Osteoblast (primary cell): ENCODE results near the gene PHLDA2. TPM values are rescaled to one million over a fixed set of nuclear protein-coding genes. Genes with fewer than 3 reads are reported as not detected.
A peak's percentile ranks its signal among the peaks of the same experiment; 100 is the strongest.

ENCODE experiments used
- DNase-seq: peaks from one replicate; pipeline ENCODE4 v3.0.0; 2011; ENCODE audit warnings: low spot score, mixed read lengths; ENCODE audit not compliant: insufficient read length; ENCODE audit errors: missing footprints
- H2AFZ ChIP-seq: 2 replicates; pipeline ENCODE4 v1.6.0; 2011; ENCODE audit warnings: mild to moderate bottlenecking, low read length
- H3K27ac ChIP-seq: 2 replicates; pipeline ENCODE4 v1.5.1; 2011; ENCODE audit warnings: mild to moderate bottlenecking, low read depth, low read length, moderate library complexity
- H3K27me3 ChIP-seq: 2 replicates; pipeline ENCODE4 v1.6.0; 2012; ENCODE audit warnings: mild to moderate bottlenecking, control low read depth, inconsistent platforms, low read length, moderate library complexity; ENCODE audit not compliant: insufficient read depth
- H3K36me3 ChIP-seq: 2 replicates; pipeline ENCODE4 v1.5.1; 2011; ENCODE audit warnings: mild to moderate bottlenecking, low read length, control low read depth, moderate library complexity; ENCODE audit not compliant: insufficient read depth
- H3K4me1 ChIP-seq: 2 replicates; pipeline ENCODE4 v1.5.1; 2011; ENCODE audit warnings: mild to moderate bottlenecking, low read length, control low read depth, moderate library complexity; ENCODE audit not compliant: insufficient read depth
- H3K4me2 ChIP-seq: 2 replicates; pipeline ENCODE4 v1.6.0; 2011; ENCODE audit warnings: mild to moderate bottlenecking, low read length; ENCODE audit not compliant: insufficient read depth
- H3K4me3 ChIP-seq: fragments of 200-600 bp; sonication (generic); 3 replicates; pipeline ENCODE4 v1.5.1; 2012; ENCODE audit warnings: mild to moderate bottlenecking, low read length, inconsistent platforms; ENCODE audit not compliant: insufficient read depth
- H3K79me2 ChIP-seq: 2 replicates; pipeline ENCODE4 v1.6.0; 2012; ENCODE audit warnings: mild to moderate bottlenecking, low read length, control low read depth, inconsistent platforms; ENCODE audit not compliant: insufficient read depth
- H3K9me3 ChIP-seq: 2 replicates; pipeline ENCODE4 v1.5.1; 2011; ENCODE audit warnings: low read depth, low read length, control low read depth
- H4K20me1 ChIP-seq: 2 replicates; pipeline ENCODE4 v1.6.0; 2012; ENCODE audit warnings: mild to moderate bottlenecking, low read length, control low read depth; ENCODE audit not compliant: insufficient read depth
- total RNA-seq: library from RNA; depleted of rRNA; stranded (reverse); fragments of >200 nt; gene quantifications from 2 replicates; pipeline ENCODE4 v1.2.3, GENCODE V29; 2012
- TF ChIP-seq, protein P1 (sequence below): IDR thresholded peaks from 2 replicates; pipeline ENCODE4 v1.5.1; 2011; ENCODE audit warnings: mild to moderate bottlenecking, low read depth, low read length, moderate library complexity; ENCODE audit errors: extremely low read depth

PHLDA2 gene
- total RNA-seq, 1 donor: 2.5 TPM

DNA sequence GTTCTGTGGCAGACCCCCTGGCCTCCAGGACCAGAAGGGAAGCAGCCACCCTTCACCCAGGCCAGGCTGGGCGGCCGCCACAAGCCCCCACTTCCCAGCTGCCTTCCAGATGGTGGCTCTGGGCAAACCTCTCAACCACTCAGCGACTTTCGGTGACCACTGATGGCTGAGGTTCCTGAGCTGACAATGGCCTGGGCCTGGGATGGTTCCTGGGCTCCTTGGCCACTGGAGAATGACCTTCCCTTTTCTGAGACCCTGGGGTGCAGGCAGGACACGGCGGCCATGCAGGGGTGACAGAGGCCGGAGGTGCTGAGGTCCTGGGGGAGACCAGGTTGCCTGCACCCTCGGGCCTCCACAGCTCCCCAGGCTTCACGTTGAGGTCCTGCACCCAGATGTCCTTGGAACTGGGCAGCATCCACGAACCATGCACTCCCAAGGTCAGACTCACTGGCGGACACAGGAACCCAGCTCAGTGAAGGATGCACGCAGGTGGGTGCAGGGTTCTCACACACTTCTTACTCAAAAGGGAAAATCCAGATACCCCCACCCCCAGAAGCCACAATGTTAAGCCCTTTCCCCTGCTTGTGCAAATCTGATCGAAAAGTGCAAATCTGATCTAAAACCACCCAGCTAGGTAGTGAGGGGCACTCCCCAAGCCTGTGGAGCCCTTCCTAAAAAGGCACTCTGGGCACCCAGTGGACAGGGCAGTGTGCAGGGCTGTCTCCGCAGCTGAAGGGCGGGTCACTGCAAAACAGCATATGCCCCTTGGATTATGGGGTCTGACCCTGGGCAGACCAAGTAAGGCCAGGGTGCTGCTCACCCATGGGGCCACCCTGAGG is 13.9 kb upstream of the PHLDA2 start:
- DNase-seq: no peak
- TF ChIP-seq, protein P1, sequence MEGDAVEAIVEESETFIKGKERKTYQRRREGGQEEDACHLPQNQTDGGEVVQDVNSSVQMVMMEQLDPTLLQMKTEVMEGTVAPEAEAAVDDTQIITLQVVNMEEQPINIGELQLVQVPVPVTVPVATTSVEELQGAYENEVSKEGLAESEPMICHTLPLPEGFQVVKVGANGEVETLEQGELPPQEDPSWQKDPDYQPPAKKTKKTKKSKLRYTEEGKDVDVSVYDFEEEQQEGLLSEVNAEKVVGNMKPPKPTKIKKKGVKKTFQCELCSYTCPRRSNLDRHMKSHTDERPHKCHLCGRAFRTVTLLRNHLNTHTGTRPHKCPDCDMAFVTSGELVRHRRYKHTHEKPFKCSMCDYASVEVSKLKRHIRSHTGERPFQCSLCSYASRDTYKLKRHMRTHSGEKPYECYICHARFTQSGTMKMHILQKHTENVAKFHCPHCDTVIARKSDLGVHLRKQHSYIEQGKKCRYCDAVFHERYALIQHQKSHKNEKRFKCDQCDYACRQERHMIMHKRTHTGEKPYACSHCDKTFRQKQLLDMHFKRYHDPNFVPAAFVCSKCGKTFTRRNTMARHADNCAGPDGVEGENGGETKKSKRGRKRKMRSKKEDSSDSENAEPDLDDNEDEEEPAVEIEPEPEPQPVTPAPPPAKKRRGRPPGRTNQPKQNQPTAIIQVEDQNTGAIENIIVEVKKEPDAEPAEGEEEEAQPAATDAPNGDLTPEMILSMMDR: no peak
- Histone ChIP-seq H3K9me3 (no peaks in the 10 kb centered on the region), H3K4me1 (peaks cover 26% of the 10 kb centered on the region), H3K4me2 (no peak overlapping the region), H3K27ac (no peak overlapping the region), H3K36me3 (peaks cover 18% of the 10 kb centered on the region), H3K79me2 (peaks cover 10% of the 10 kb centered on the region), H3K4me3 (no peak overlapping the region), H4K20me1 (peaks cover 2% of the 10 kb centered on the region), H2AFZ (no peak overlapping the region), H3K27me3 (no peaks in the 10 kb centered on the region)

DNA sequence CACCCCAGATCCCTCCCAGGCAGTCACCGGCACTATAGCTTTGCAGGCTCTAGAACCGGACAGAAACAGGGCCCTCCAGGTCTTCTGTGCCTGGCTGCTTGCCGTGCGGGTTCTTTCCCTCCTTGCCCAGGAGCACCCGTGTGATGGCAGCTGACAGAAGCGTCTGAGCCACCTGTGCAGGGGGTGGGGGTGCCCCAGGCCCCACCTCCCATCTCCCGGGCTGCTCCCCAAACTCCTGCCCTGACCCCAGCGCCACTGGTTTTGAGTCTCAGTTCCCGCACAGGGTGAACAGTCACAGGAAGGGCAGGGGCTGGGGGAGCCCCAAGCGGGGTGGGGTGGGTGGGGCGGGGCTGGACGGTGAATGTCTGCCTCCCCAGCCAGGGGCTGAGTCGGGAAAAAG is 13.2 kb upstream of the PHLDA2 start:
- no peak overlapping the region for H3K27ac ChIP-seq
- no peak overlapping the region for H2AFZ ChIP-seq
- peaks cover 4% of the 10 kb centered on the region for H3K9me3 ChIP-seq
- TF ChIP-seq, protein P1: no peak
- H3K79me2 ChIP-seq: peaks cover 6% of the 10 kb centered on the region
- H3K4me1 ChIP-seq: peaks cover 26% of the 10 kb centered on the region
- no peak for DNase-seq
- H3K4me3 ChIP-seq: no peak overlapping the region
- H3K4me2 ChIP-seq: no peak overlapping the region
- no peaks in the 10 kb centered on the region for H3K27me3 ChIP-seq
- H3K36me3 ChIP-seq: peaks cover 13% of the 10 kb centered on the region
- H4K20me1 ChIP-seq: peaks cover 2% of the 10 kb centered on the region

DNA sequence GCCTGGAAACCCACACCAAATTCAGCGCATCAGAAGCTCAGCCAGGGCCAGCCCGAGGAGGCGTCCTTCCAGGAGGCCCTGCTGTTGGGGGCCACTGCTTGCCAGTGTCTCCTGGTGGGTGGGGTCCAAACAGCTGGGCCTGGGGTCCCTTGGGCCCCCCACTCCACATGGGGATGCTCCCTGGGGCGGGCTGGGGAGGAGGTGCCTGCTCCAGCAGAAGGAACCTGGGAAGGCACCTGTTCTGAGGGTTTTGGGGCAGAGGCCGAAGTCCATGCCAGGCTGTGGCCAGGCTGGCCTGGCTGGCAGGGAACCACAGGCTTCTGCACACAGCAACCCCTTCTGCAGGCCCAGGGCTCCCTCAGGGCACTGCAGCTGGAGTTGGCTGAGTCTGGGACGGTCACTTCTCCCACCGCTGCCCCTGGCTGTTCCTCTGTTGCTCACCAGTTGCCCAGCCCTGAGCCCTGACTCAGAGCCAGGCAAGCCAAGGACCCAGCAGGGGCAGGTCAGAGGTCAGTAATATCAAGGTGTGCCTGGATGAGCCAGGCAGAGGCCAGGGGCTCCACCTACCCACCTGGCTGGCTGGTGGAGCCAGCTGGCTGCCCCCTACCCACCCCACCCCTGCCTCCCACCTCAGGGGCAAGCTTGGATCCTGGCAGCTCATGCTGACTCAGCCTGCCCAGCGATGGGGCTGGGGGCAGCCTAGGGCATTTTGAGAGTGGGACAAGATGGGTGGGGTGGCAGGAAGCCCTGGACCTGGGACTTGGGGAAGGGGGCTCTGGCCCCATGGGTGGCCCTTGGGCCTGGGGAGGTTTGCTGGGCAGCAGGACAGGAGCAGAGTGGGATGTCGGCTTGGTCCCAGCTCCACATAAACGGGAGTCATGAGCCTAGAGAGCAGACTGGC is 12.0 kb upstream of the PHLDA2 start:
- Histone ChIP-seq H3K27ac (no peak overlapping the region), H3K4me3 (no peak overlapping the region), H2AFZ (no peak overlapping the region), H3K79me2 (no peaks in the 10 kb centered on the region), H3K36me3 (peaks cover 8% of the 10 kb centered on the region), H3K9me3 (peaks cover 5% of the 10 kb centered on the region), H3K27me3 (no peaks in the 10 kb centered on the region), H3K4me2 (no peak overlapping the region), H4K20me1 (peaks cover 2% of the 10 kb centered on the region), H3K4me1 (peaks cover 19% of the 10 kb centered on the region)
- TF ChIP-seq, protein P1: no peak
- DNase-seq: peak; percentile 61
